Sigmoid colon (tissue), 4 donors: ENCODE measurements around the gene KDM5A.

ENCODE experiments used
- CTCF ChIP-seq, 4 experiments: fragments of 450-650 bp in 3 of 4; fragments of 200-600 bp in 1 of 4; IDR thresholded peaks; one replicate each; pipeline ENCODE4 v1.5.1; 2016 to 2019; ENCODE audit warnings: antibody characterized with exemption in 4 of 4, mild to moderate bottlenecking in 3 of 4, moderate library complexity in 2 of 4
- EP300 ChIP-seq, 4 donors: sonication (generic); formaldehyde crosslinking; IDR thresholded peaks; one replicate each; pipeline ENCODE4 v1.6.1; 2017; ENCODE audit warnings: antibody characterized with exemption in 4 of 4
- POLR2A ChIP-seq, 2 donors: fragments of 450-650 bp; IDR thresholded peaks; one replicate each; pipeline ENCODE4 v1.6.1; 2016; ENCODE audit warnings: antibody characterized with exemption in 2 of 2, mild to moderate bottlenecking in 2 of 2, moderate library complexity in 2 of 2
- POLR2AphosphoS5 ChIP-seq, 4 donors: sonication (generic); formaldehyde crosslinking; IDR thresholded peaks; one replicate each; pipeline ENCODE4 v1.6.1; 2017; ENCODE audit warnings: antibody characterized with exemption in 4 of 4

DNA sequence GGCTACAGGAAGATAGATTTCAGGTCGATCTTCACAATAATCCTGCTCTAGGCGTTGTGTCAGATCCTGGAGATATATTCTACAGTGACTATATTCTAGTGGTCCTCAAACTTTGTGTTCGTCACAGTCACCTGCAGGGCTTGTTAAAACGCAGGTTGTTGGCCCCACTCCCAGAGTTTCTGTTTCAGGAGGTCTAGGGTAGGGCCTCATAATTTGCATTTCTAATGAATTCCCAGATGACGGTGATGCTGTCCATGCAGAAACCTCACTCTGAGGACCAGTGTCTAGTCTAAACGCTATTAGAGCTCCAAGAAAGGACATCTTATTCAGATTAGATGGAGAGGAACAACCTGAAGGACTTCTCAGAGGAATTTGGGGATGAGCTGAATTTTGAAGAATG is 113.3 kb downstream of the KDM5A start:
- TF ChIP-seq POLR2AphosphoS5 (IDR thresholded peaks at IDR 0.05) = no peak
- no peak for TF ChIP-seq CTCF (IDR thresholded peaks at IDR 0.05)
- no peak for TF ChIP-seq POLR2A (IDR thresholded peaks at IDR 0.05)
- no peak for TF ChIP-seq EP300 (IDR thresholded peaks at IDR 0.05)
